CD4-positive, alpha-beta T cell (primary cell): Measurements from ENCODE around the gene DCUN1D2. TPM values are rescaled to one million over a fixed set of nuclear protein-coding genes. Genes with fewer than 3 reads are reported as not detected.
A peak's percentile ranks its signal among the peaks of the same experiment; 100 is the strongest.

Experiments
- ATAC-seq: fragments of 200-7000 bp; cut with Tn5 transposase; one replicate; pipeline ENCODE4 v1.10.0; 2022; ENCODE audit warnings: mild to moderate bottlenecking; ENCODE audit not compliant: poor library complexity
- CTCF ChIA-PET: fragments of 350-600 bp; sonication (Branson Sonifier 250); formaldehyde crosslinking; loops from one replicate; lab custom pipeline; 2021; ENCODE audit warnings: antibody characterized with exemption, inconsistent platforms; lab: Charles Lee
- POLR2A ChIA-PET: fragments of 350-600 bp; sonication (Branson Sonifier 250); formaldehyde crosslinking; loops from one replicate; lab custom pipeline; 2021; ENCODE audit warnings: antibody characterized with exemption, inconsistent platforms; lab: Charles Lee
- DNase-seq, 14 experiments: peaks; one replicate each; pipeline ENCODE4 v3.0.0-alpha.2; 2013 to 2020; ENCODE audit warnings: mixed read lengths in 2 of 14
- H3K27ac ChIP-seq, 2 donors: one replicate each; pipeline versions ENCODE4 v1.5.1 to v1.7.0; 2013; ENCODE audit warnings: low read length in 2 of 2, low read depth in 1 of 2, mild to moderate bottlenecking in 1 of 2
- H3K27me3 ChIP-seq, 2 experiments: 1 replicate in 1 of 2; 2 replicates in 1 of 2; pipeline versions ENCODE4 v1.6.1 to v1.7.0; 2013; ENCODE audit warnings: low read length in 2 of 2, control low read depth in 1 of 2, mild to moderate bottlenecking in 1 of 2, moderate library complexity in 1 of 2; ENCODE audit not compliant: insufficient read depth in 2 of 2, control insufficient read depth in 1 of 2
- H3K36me3 ChIP-seq: one replicate; pipeline ENCODE4 v1.6.1; 2013; ENCODE audit warnings: low read length, control low read depth; ENCODE audit not compliant: insufficient read depth
- H3K4me1 ChIP-seq: one replicate; pipeline ENCODE4 v1.6.1; 2013; ENCODE audit warnings: low read length, control low read depth; ENCODE audit not compliant: insufficient read depth
- H3K4me3 ChIP-seq: one replicate; pipeline ENCODE4 v1.5.1; 2013; ENCODE audit warnings: mild to moderate bottlenecking, low read length, moderate library complexity
- H3K9me3 ChIP-seq, 2 experiments: 1 replicate in 1 of 2; 2 replicates in 1 of 2; pipeline versions ENCODE4 v1.6.1 to v1.7.0; 2013; ENCODE audit warnings: low read length in 2 of 2, mild to moderate bottlenecking in 2 of 2, control low read depth in 1 of 2, moderate library complexity in 1 of 2; ENCODE audit not compliant: control insufficient read depth in 1 of 2, insufficient read depth in 1 of 2
- H3K27ac Mint-ChIP-seq: one replicate; pipeline ENCODE4 v1.8.0; 2020; ENCODE audit warnings: mixed read lengths
- H3K27me3 Mint-ChIP-seq: one replicate; pipeline ENCODE4 v1.8.0; 2021; ENCODE audit warnings: mixed read lengths
- H3K36me3 Mint-ChIP-seq: one replicate; pipeline ENCODE4 v1.8.0; 2021; ENCODE audit warnings: low read depth, mixed read lengths
- H3K4me1 Mint-ChIP-seq: one replicate; pipeline ENCODE4 v1.8.0; 2021; ENCODE audit warnings: low read depth, mixed read lengths
- H3K4me3 Mint-ChIP-seq: one replicate; pipeline ENCODE4 v1.8.0; 2020; ENCODE audit warnings: mild to moderate bottlenecking, mixed read lengths
- H3K9me3 Mint-ChIP-seq: one replicate; pipeline ENCODE4 v1.8.0; 2020; ENCODE audit warnings: mixed read lengths
- CTCF ChIP-seq: fragments of 200-600 bp; IDR thresholded peaks from one replicate; pipeline ENCODE4 v1.8.0; 2022; ENCODE audit warnings: antibody characterized with exemption, mild to moderate bottlenecking
- intact Hi-C, 2 experiments: fragments of 100-400 bp; cut with DNase I in 1 of 2; cut with micrococcal nuclease in 1 of 2; formaldehyde crosslinking; loops; one replicate each; pipeline versions ENCODE4 v1.15.1 to v1.9.0; 2023 to 2025; cut with DNase I, micrococcal nuclease
- total RNA-seq, 174 experiments: library from RNA in 2 of 174; stranded (reverse) in 2 of 174; gene quantifications; one replicate each; pipeline ENCODE4 v1.2.3 and lab custom pipeline; 2021 to 2026

DCUN1D2 gene
- total RNA-seq, 2 experiments from 2014 or later: 16.2 to 18.9 TPM

DNA sequence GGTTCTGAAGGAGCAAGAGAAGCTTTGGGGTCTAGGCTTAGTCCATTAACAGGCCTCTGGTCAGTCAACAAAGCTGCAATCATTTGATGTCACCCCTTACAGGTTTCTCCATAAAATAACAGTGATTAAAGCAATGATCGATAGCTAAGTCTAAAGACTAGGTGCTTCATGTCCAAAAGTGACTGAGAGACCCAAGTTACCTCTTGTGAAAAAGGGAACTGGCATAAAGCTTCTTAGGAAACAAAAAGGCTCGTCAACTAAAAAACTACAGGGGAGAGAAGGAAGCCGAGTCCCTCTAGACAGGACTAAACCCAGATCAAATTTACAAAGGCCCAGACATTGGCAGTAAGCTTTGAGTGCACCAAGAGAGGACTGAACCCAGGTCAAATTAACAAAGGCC is 2.2 kb downstream of the DCUN1D2 start:
- Histone ChIP-seq H3K27me3 (no peaks in the 10 kb centered on the region), H3K36me3 (no peaks in the 10 kb centered on the region), H3K4me3 (no peak overlapping the region), H3K4me1 (peaks cover 32% of the 10 kb centered on the region), H3K27ac (no peak overlapping the region), H3K9me3 (no peaks in the 10 kb centered on the region)
- no peak for TF ChIP-seq CTCF
- CTCF ChIA-PET: no interaction called here
- POLR2A ChIA-PET: no interaction called here
- ATAC-seq (no peak), DNase-seq (no peak)
- peaks cover 52% of the 10 kb centered on the region for H3K4me1 Mint-ChIP-seq
- no peaks in the 10 kb centered on the region for H3K9me3 Mint-ChIP-seq
- H3K36me3 Mint-ChIP-seq: peaks cover 9% of the 10 kb centered on the region
- H3K4me3 Mint-ChIP-seq: peak overlapping the region; percentile 85
- H3K27ac Mint-ChIP-seq: peak overlapping the region; percentile 30
- intact Hi-C loops: no loop called here
- H3K27me3 Mint-ChIP-seq: no peaks in the 10 kb centered on the region

DNA sequence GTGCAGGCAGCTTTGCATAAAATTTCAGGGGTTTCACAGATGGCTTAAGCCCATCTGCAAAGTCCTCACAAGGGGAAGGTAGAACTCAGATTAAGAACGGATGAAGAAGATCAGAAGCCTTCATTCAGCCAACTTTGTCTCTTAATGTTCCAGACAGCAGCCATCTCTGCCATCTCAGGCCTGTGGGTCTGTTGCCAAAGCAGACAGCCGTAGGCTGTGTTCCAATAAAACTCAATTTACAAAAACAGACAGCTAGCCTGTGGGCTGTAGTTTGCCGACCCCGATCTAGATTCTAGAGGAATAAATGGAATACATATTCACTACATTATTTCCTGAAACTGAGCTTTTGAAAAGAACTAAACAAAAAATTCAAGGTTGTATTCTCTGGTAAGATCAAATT is 3.8 kb downstream of the DCUN1D2 start:
- no peak overlapping the region for H3K27ac ChIP-seq
- POLR2A ChIA-PET: no interaction called here
- peaks cover 41% of the 10 kb centered on the region for H3K4me1 Mint-ChIP-seq
- no peak overlapping the region for H3K4me3 ChIP-seq
- TF ChIP-seq CTCF: no peak
- H3K4me3 Mint-ChIP-seq: no peak overlapping the region
- no peaks in the 10 kb centered on the region for H3K27me3 ChIP-seq
- intact Hi-C loops: no loop called here
- no peaks in the 10 kb centered on the region for H3K9me3 Mint-ChIP-seq
- ATAC-seq (no peak), DNase-seq (no peak)
- H3K4me1 ChIP-seq: peaks cover 25% of the 10 kb centered on the region
- peaks cover 13% of the 10 kb centered on the region for H3K36me3 Mint-ChIP-seq
- H3K9me3 ChIP-seq: no peaks in the 10 kb centered on the region
- H3K27ac Mint-ChIP-seq: no peak overlapping the region
- H3K36me3 ChIP-seq: no peaks in the 10 kb centered on the region
- H3K27me3 Mint-ChIP-seq: no peaks in the 10 kb centered on the region
- CTCF ChIA-PET: interaction anchor here (0.6 kb wide), 1 partner anchor 296 kb away, joined by 3 read pairs; no protein-coding TSS in a partner anchor

GRCh38 chr13:113485545-113485944 is 5.0 kb downstream of the DCUN1D2 start:
- Mint-ChIP-seq H3K9me3 (no peaks in the 10 kb centered on the region), H3K4me1 (peaks cover 38% of the 10 kb centered on the region), H3K4me3 (no peak overlapping the region), H3K36me3 (peaks cover 18% of the 10 kb centered on the region), H3K27me3 (no peaks in the 10 kb centered on the region), H3K27ac (no peak overlapping the region)
- H3K4me1 ChIP-seq: peaks cover 17% of the 10 kb centered on the region
- no peak for DNase-seq
- ATAC-seq: no peak
- H3K36me3 ChIP-seq: no peaks in the 10 kb centered on the region
- no peaks in the 10 kb centered on the region for H3K27me3 ChIP-seq
- H3K27ac ChIP-seq: no peak overlapping the region
- no peaks in the 10 kb centered on the region for H3K9me3 ChIP-seq
- H3K4me3 ChIP-seq: no peak overlapping the region
- no peak for TF ChIP-seq CTCF
- intact Hi-C loops: no loop called here
- ChIA-PET POLR2A (no interaction called here), CTCF (no interaction called here)
